Stimulated activated memory B cell treated with anti-CD40 and anti-IgM and Interleukin-4, amounts not matched to agents 10 μg/mL and 1 μg/mL and 100 μg/mL, for 72 hours (primary cell): ENCODE measurements around the gene SPANXA2.
"Not testable (repeated sequence)": the region's sequence is repeated elsewhere in the genome, so short reads cannot be mapped to it uniquely, and the experiment has no call there.

ENCODE experiments used
- ATAC-seq: fragments of 150-1000 bp; cut with Tn5 transposase; 2 replicates; pipeline ENCODE4 v1.10.0; 2021
- H3K27ac Mint-ChIP-seq: one replicate; pipeline ENCODE4 v1.8.0; 2022; ENCODE audit warnings: mild to moderate bottlenecking, mixed read lengths
- H3K27me3 Mint-ChIP-seq: one replicate; pipeline ENCODE4 v1.8.0; 2022; ENCODE audit warnings: mixed read lengths
- H3K36me3 Mint-ChIP-seq: one replicate; pipeline ENCODE4 v1.8.0; 2022; ENCODE audit warnings: mixed read lengths
- H3K4me1 Mint-ChIP-seq: one replicate; pipeline ENCODE4 v1.8.0; 2022; ENCODE audit warnings: mixed read lengths
- H3K4me3 Mint-ChIP-seq: one replicate; pipeline ENCODE4 v1.8.0; 2022; ENCODE audit warnings: mild to moderate bottlenecking, moderate library complexity, mixed read lengths
- H3K9me3 Mint-ChIP-seq: one replicate; pipeline ENCODE4 v1.8.0; 2022; ENCODE audit warnings: mixed read lengths

SPANXA2 gene, protein sequence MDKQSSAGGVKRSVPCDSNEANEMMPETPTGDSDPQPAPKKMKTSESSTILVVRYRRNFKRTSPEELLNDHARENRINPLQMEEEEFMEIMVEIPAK

GRCh38 chrX:141589408-141589807 is at the start of gene SPANXA2:
SPANXA2 (plus strand) TSS chrX:141589708; CDS start chrX:141589768, 60 bp downstream.
- H3K4me1 Mint-ChIP-seq, H3K27ac Mint-ChIP-seq, H3K9me3 Mint-ChIP-seq, H3K36me3 Mint-ChIP-seq, H3K27me3 Mint-ChIP-seq, H3K4me3 Mint-ChIP-seq, ATAC-seq: not testable (repeated sequence)

DNA sequence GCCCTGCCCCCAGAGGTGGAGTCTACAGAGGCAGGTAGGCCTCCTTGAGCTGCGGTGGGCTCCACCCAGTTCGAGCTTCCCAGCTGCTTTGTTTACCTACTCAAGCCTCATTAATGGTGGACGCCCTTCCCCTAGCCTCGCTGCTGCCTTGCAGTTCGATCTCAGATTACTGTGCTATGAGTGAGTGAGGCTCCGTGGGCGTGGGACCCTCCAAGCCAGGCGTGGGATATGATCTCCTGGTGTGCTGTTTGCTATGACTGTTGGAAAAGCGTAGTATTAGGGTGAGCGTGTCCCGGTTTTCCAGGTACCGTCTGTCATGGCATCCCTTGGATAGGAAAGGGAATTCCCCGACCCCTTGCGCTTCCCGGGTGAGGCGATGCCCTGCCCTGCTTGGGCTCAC is 47.0 kb upstream of the SPANXA2 start:
- not testable (repeated sequence) for H3K36me3 Mint-ChIP-seq, H3K4me1 Mint-ChIP-seq, H3K9me3 Mint-ChIP-seq, H3K4me3 Mint-ChIP-seq, H3K27ac Mint-ChIP-seq, ATAC-seq, H3K27me3 Mint-ChIP-seq

- not testable (repeated sequence) for H3K27ac Mint-ChIP-seq, ATAC-seq, H3K9me3 Mint-ChIP-seq, H3K27me3 Mint-ChIP-seq, H3K4me3 Mint-ChIP-seq, H3K36me3 Mint-ChIP-seq, H3K4me1 Mint-ChIP-seq
Measured at GRCh38 chrX:141584638-141585037, 4.9 kb upstream of the SPANXA2 start, which contains the start of gene SPANXA1. SPANXA1 (minus strand) TSS chrX:141584738; CDS start chrX:141584678, 60 bp downstream.

DNA sequence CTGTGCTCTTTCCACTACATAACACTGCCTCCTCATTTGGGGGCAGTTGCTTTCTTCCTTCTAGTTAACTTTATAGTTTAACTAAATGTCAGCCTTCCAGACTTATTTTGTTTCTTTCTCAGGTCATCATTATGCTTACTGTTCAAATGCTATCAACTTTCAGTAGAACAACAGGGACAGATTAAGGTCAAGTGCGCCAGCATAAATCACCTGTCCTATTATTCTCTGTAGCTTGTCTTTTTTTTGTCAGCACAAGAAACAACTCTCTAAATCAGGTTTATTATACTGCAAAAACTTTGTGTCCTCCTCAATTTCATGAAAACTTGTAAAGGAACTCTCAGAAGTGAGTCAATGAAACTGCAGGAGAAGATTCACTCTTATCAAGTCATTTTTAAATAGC is 19.6 kb downstream of the SPANXA2 start:
- Mint-ChIP-seq H3K9me3 (peaks cover 5% of the 10 kb centered on the region), H3K27ac (no peak overlapping the region), H3K4me3 (no peak overlapping the region), H3K4me1 (no peaks in the 10 kb centered on the region), H3K36me3 (no peaks in the 10 kb centered on the region), H3K27me3 (no peaks in the 10 kb centered on the region)
- ATAC-seq, result no peak

DNA sequence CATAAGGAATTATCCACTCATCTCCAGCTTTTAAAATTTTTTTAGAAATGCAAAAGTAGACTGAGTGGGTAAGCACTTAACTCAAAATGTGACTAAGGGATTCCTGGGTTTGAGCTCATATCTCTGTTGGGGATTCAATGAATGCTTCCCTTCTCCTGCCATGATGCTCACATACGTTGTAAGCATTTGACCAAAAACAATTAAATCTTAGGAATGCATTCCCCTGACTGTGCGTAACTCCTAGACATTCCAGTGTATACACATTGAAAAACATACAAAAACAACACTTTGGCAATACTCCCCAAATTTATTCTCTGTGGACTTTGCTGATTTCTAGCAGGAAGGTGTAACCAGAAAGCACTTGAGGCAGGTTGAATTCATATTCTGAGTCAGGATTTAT is 29.8 kb downstream of the SPANXA2 start:
- H3K27me3 Mint-ChIP-seq, result no peaks in the 10 kb centered on the region

GRCh38 chrX:141632124-141632523 is 42.6 kb downstream of the SPANXA2 start:
- H3K9me3 Mint-ChIP-seq, result peaks cover 2% of the 10 kb centered on the region
- ATAC-seq, result no peak
- no peak overlapping the region for H3K27ac Mint-ChIP-seq
- no peaks in the 10 kb centered on the region for H3K4me1 Mint-ChIP-seq
- H3K27me3 Mint-ChIP-seq, result no peaks in the 10 kb centered on the region
- no peak overlapping the region for H3K4me3 Mint-ChIP-seq
- no peaks in the 10 kb centered on the region for H3K36me3 Mint-ChIP-seq

More for the DNA sequence above, 29.8 kb downstream of the SPANXA2 start:
- ATAC-seq, result no peak
- no peak overlapping the region for H3K27ac Mint-ChIP-seq
- no peaks in the 10 kb centered on the region for H3K4me1 Mint-ChIP-seq
- H3K9me3 Mint-ChIP-seq, result peaks cover 7% of the 10 kb centered on the region
- no peaks in the 10 kb centered on the region for H3K36me3 Mint-ChIP-seq
- no peak overlapping the region for H3K4me3 Mint-ChIP-seq

DNA sequence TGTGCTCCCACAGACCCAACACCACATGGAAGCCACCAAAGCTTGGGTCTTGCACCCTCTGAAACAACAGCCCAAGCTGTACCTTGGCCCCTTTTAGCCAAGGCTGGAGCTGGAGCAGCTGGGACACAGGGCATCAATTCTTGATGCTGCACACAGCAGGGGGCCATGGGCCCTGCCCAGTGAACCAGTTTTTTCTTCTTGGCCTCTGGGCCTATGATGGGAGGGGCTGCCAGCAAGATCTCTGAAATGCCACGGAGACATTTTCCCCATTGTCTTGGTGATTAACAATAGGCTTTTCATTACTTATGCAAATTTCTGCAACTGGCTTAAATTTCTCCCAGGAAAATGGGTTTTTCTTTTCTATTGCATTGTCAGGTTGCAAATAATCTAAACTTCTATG is 49.0 kb downstream of the SPANXA2 start:
- no peak for ATAC-seq
- no peaks in the 10 kb centered on the region for H3K9me3 Mint-ChIP-seq
- H3K27me3 Mint-ChIP-seq, result no peaks in the 10 kb centered on the region
- H3K36me3 Mint-ChIP-seq, result no peaks in the 10 kb centered on the region
- H3K4me1 Mint-ChIP-seq, result no peaks in the 10 kb centered on the region
- no peak overlapping the region for H3K27ac Mint-ChIP-seq
- H3K4me3 Mint-ChIP-seq, result no peak overlapping the region
